K562 treated with DMSO at 1 percent for 24 hours (cell line): ENCODE measurements around the gene SPINT4. TPM values are rescaled to one million over a fixed set of nuclear protein-coding genes. Genes with fewer than 3 reads are reported as not detected.

Experiments
- total RNA-seq: library from RNA; unstranded; fragments of 300-600 nt; gene quantifications from 2 replicates; pipeline ENCODE4 v1.2.3, GENCODE V29; 2022; ENCODE audit warnings: low read depth; ENCODE audit not compliant: insufficient read depth

The SPINT4 gene
- not detected in 2 replicates for total RNA-seq

DNA sequence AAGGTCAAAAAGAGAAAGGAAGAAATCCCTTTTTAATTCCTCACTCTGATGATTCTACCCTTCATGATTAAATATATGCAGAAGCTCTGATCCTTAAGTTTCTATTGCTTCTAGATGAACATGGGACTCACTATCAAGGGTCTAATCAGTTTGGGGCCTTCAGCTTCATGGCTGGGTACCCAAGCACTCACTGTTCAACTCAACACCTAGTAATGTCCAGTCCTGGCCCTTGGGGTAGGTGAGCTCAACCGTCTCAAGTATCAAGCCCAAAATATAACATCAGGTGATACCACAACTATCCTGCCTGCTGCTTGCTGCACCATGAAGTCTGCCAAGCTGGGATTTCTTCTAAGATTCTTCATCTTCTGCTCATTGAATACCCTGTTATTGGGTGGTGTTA lies at the start of gene SPINT4:
TSS of gene SPINT4 (plus strand) at position 301 of the 400 bp plus-strand sequence. CDS start at position 322, 21 bp downstream.

DNA sequence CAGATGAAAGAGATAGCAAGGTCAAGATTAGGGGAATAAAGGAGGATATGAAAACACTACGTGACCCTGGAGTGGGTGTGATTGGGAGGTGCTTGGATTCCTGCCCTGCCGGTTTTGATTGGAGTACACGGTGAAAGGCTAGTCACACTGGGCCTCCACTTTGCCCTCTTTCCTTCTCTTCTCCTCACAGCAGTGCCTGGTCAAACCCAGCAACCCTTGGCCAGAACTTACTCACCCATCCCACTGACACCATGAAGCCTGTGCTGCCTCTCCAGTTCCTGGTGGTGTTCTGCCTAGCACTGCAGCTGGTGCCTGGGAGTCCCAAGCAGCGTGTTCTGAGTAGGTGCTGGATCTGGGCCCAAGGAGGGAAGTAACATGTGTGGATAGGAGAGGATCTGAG lies 20.3 kb upstream of the SPINT4 start, which contains the start of gene WFDC13:
TSS of gene WFDC13 (plus strand) at position 166 of the 400 bp plus-strand sequence. CDS start at position 252, 86 bp downstream.

DNA sequence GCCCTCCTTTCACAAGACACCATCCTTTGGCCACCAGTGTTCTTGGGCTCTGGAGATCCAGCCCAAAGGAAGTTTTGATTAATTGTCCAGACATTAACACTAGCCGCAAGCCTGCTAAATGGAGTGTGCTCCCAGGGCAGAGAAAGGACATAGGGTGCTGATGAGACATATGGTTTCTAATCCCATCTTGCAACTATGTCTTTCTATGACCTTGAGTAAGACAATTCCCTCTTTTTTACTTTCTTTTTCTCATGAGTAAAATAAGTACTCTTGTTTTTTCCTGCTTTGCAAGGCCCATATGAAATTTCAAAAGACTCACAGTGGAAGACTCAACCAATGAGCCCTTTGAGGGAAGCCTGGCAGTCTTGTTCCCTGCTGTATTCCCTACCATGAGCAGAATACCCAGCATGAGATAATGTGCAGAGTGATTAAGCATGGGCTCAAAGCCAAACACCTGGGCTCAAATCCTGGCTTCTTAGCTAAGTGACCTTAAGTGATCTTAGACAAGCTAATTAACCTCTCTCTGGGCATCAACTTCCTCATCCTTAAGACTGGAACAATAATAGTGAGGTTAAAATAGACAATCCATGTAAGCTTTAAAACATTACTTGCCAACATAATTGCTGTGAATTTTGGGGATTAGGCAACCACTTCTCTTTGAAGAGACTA lies 17.0 kb upstream of the SPINT4 start, which contains the start of gene WFDC10B:
TSS of gene WFDC10B (minus strand) at position 51 of the 669 bp plus-strand sequence. CDS start 19,027 bp downstream, outside the sequence.

Other genes with a start within 250 kb of the SPINT4 start
- not detected in 2 replicates for gene SPINT3, start 206.7 kb upstream of the SPINT4 start, total RNA-seq
- gene WFDC6, start 182.9 kb upstream of the SPINT4 start, total RNA-seq = not detected in 2 replicates
- not detected in 2 replicates for gene EPPIN, start 174.9 kb upstream of the SPINT4 start, total RNA-seq
- gene WFDC8, start 143.1 kb upstream of the SPINT4 start, total RNA-seq = not detected in 2 replicates
- not detected in 2 replicates for gene WFDC10A, start 92.6 kb upstream of the SPINT4 start, total RNA-seq
- not detected in 2 replicates for gene WFDC9, start 91.1 kb upstream of the SPINT4 start, total RNA-seq
- not detected in 2 replicates for gene WFDC11, start 52.1 kb upstream of the SPINT4 start, total RNA-seq
- gene WFDC13, start 20.3 kb upstream of the SPINT4 start, total RNA-seq = not detected in 2 replicates
- not detected in 2 replicates for gene WFDC10B, start 17.3 kb upstream of the SPINT4 start, total RNA-seq
- gene WFDC3, start 69.5 kb downstream of the SPINT4 start, total RNA-seq = not detected in 2 replicates
- 43.2 and 49.6 TPM in 2 replicates for gene DNTTIP1, start 69.6 kb downstream of the SPINT4 start, total RNA-seq
- gene UBE2C, start 90.3 kb downstream of the SPINT4 start, total RNA-seq = 1.1 and 1.4 TPM in 2 replicates
- 0.63 TPM in 1 of 2 replicates, not detected in the other for gene TNNC2, start 105.0 kb downstream of the SPINT4 start, total RNA-seq
- 4.5 and 9.1 TPM in 2 replicates for gene SNX21, start 111.5 kb downstream of the SPINT4 start, total RNA-seq
- gene ACOT8, start 135.0 kb downstream of the SPINT4 start, total RNA-seq = 79.1 and 83.5 TPM in 2 replicates
- gene ZSWIM3, start 135.3 kb downstream of the SPINT4 start, total RNA-seq = 6.3 and 7.3 TPM in 2 replicates
- gene ZSWIM1, start 158.9 kb downstream of the SPINT4 start, total RNA-seq = 14.3 and 14.4 TPM in 2 replicates
- gene SPATA25, start 165.3 kb downstream of the SPINT4 start, total RNA-seq = 1.8 TPM in 2 replicates
- gene NEURL2, start 168.9 kb downstream of the SPINT4 start, total RNA-seq = 5.7 and 6.2 TPM in 2 replicates
- gene CTSA, start 169.0 kb downstream of the SPINT4 start, total RNA-seq = 89.9 and 90.0 TPM in 2 replicates
- 25.1 and 27.9 TPM in 2 replicates for gene PLTP, start 189.8 kb downstream of the SPINT4 start, total RNA-seq
- 34.6 and 41.6 TPM in 2 replicates for gene PCIF1, start 212.3 kb downstream of the SPINT4 start, total RNA-seq
- 12.7 and 16.1 TPM in 2 replicates for gene ZNF335, start 249.9 kb downstream of the SPINT4 start, total RNA-seq